Cerebellar cortex (tissue), 1 donor: ENCODE results near the gene XRCC6.
"Not testable (repeated sequence)": the region's sequence is repeated elsewhere in the genome, so short reads cannot be mapped to it uniquely, and the experiment has no call there.

Experiments used
- DNase-seq: peaks from one replicate; pipeline ENCODE4 v3.0.0-alpha.2; 2015; ENCODE audit warnings: low spot score

Gene XRCC6

DNA sequence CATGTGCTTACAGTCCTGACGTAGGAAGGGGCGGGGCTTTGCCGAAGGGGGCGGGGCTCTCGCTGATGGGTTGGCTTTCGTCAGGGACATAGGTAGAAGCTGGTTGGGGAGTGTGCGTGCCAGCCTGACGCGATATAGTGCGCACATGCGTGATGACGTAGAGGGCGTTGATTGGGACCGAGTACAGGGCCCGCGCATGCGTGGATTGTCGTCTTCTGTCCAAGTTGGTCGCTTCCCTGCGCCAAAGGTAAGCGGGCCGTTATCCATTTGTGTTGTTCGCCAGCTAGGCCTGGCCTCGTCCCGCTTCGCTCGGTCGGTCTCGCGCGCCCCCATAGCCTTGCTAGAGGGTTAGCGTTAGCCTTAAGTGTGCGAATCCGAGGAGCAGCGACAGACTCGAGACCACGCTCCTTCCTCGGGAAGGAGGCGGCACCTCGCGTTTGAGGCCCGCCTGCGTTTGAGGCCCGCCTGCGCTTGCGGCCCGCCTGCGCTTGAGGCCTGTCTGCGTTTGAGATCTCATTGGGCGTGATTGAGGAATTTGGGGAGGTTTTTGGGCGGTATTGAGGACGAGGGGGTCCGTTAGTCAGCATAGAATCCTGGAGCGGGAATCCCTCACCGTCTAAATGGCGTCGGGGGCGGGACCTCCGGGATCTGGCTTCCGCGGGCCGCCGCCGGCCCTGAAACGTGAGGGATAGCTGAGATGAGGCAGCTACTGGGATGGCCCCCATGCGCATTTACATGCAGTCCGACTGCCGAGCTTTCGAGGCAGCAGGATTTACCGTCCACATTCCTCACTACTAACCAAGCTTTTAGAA is at the start of gene XRCC6:
Gene XRCC6 (plus strand): TSS at position 197 of the 812 bp plus-strand sequence. CDS start 710 bp downstream, outside the sequence.
- DNase-seq, result peak; percentile 100

DNA sequence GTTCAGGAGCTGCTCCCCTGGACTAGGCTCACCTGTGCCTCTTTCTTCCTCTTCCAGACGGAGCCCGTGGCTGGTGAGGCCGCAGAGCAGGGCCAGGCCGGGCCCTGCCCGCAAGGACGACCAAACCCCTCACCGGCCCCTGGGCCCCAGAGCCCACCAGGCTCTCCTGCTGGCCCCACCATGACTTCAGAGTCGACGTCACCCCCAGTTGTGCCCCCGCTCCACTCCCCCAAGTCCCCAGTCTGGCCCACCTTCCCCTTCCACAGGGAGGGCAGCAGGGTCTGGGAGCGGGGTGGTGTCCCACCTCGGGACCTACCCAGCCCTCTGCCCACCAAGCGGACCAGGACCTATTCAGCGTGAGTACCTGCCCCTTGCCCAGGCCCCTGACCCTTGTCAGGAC is 49.3 kb upstream of the XRCC6 start:
- no peak for DNase-seq

DNA sequence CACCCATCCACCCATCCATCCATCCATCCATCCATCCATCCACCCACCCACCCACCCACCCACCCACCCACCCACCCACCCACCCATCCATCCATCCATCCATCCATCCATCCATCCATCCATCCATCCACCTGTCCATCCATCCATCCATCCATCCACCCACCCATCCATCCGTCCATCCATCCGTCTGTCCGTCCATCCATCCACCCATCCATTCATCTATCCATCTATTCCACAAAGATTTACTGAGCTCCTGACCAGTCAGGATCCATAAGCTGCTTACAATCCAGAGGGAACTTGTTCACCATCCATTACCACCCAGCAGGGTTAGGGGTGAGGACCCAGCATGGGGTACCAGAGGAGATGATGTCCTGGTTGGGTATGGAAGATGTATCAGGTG is 48.8 kb upstream of the XRCC6 start:
- DNase-seq, result not testable (repeated sequence)

DNA sequence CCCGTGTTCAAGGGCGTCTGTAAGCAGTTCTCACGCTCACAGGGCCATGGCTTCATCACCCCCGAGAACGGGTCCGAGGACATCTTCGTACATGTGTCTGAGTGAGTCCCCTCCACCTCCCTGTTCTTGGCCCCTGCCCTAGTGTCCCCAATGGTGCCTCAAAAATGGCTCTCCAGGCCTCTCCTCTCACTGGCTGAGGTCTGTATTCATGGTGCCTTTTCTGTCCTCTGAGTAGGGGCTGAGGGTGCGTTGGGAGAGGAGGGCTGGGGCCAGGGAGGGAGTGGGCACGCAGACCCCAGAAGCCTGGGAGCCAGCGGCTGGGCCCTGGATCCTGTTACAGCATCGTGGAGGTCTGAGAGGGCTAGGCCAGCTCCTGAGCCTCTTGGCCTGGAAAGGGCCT is 47.4 kb upstream of the XRCC6 start:
- DNase-seq, result no peak

DNA sequence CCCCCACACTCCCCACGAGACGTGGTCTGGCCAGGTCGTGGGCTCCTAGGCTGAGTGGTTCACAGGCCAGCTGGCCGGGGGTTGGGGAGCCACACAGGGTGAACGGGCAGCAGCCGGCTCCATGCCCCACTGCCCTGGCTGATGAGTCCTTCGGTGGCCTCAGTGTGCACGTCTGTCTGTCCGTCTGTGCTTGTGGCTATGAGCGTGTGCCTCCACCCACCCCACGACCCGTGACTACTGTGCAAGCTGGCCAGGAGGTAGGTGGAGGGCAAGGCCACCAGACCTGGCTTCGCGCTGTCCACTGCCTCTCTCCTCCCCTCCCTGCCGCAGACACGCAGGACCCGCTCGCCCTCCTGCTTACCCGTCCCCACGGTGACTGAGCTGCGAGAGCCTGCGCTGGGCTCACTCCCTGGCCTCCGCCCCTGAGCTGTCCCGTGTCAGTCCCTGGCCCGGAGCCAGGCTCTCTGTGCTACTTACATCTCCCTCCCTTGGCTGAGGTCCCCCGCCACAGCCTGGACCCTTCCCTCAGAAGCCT is 46.2 kb upstream of the XRCC6 start:
- no peak for DNase-seq

DNA sequence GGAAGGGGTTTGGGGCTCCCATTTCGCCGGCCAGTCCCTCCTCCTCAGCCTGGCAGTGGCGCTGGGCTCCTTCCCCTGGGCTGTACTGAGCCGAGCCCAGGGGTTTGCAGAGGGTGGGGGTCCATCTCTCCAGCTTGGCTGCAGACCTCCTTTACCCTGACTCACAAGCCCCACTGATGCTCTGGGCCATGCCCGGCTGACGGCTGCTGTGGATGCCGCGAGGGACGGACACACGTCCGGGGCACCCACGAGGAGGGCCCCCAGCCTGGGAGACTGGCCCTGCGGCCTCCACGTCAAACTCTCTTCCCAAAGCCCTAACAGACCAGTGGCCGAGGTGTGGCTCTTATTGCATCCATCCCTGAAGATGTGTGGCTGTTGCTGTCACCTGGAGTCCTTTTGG is 45.6 kb upstream of the XRCC6 start:
- DNase-seq, result no peak

DNA sequence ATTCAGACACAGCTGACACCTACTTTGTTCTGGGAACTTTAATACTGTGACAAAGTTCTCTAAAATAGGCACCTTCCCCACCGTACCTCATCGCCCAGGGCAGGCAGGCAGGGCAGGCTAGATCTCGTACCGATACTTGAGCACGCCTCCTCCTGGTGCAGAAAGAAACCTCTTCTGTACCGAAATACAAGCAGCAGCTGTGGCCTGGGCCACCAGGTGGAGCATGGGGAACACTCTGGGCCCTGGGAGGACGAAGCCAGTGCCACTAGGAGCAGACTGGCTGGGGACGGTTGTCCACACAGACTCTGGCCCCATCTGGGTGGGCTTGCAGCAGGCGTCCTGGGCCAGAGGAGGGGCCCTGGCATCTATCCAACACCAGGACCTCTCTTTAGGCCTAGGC is 44.2 kb upstream of the XRCC6 start:
- peak; percentile 84 for DNase-seq

DNA sequence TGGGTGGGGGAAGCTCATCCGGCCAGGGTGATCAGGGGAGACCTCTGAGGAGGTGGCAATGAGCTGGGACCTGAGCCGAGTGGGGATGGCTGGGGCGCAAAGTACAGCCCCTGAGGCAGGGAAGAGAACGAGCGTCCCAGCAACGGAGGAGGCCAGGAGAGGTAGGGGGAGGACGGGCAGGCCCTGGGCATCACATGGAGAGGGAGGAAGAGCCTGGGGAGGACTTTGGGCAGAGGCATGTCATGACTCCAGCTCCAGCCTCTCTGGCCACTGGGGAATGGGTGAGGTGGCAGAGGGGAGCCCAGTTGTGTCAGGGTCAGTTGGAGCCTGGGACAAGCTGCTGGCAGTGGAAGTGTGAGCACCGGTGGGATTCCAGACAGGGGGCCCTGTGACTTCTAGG is 43.0 kb upstream of the XRCC6 start:
- DNase-seq, result no peak

DNA sequence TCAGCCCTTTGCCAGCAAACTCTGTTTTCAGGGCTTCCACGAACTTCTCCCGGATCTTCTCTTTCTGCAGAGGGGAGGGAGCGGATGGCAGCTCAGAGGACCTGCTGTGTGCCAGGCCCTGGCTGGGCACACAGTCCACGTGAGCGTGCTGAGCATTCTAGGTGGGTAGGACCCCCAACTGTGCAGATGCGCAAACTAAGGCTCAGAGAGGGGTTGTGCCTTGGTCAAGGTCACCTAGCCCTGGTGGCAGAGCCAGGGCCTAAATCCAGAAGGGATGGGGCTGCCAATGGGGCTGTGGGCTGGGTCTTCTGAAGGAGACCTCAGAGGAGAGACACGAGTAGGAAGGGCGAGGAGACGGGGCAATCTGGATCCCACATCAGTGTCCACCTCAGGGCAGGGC is 42.3 kb upstream of the XRCC6 start:
- DNase-seq, result no peak

DNA sequence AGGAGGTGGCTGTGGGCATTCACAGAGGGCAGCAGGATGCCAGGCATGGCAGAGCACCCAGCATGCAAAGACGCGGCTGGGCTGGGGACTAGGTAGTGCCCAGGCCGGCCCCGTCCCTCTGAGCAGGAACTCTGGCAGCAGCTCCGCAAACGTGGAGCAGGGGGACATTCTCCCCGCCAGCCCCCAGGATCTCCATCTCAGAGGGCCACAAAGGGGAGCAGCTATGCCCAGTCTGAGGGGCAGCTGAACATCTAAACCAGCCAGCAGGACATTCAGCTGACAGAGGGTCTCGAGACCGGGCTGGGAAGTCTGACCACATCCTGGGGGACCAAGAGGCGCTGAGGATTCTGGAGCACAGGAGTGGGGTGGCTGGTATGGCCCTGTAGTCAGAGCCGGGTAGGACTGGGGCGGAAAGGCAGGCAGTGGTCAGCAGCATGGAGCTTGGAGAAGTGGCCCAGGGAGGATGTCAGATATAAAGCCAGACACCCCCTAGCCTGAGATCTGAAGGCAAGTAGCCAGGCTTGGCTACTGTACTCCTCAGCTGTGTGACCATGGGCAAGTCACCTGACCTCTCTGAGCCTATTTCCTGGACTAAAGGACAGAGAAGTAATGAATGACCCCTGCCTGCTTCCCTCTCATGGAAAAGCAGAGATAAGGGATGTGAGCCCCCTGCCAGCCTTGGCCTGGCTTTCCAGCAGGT is 41.6 kb upstream of the XRCC6 start:
- DNase-seq, result no peak

DNA sequence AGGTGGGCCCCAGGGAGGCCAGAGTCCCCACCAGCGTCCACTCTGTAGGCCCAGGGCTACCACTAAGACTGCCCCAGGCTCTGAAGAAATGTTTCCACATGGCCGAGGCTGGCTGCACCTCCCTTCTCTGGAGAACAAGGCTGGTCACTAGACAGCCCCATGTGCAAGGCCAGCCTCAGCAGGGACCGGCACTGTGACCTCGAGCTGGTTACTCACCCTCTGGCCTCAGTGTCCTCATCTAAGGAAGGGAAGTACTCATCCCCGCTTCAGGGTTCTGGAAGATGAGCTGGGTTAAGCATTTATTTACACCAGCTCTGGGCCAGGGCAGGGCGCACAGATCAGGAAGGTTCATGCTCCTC is 41.1 kb upstream of the XRCC6 start:
- DNase-seq, result no peak

DNA sequence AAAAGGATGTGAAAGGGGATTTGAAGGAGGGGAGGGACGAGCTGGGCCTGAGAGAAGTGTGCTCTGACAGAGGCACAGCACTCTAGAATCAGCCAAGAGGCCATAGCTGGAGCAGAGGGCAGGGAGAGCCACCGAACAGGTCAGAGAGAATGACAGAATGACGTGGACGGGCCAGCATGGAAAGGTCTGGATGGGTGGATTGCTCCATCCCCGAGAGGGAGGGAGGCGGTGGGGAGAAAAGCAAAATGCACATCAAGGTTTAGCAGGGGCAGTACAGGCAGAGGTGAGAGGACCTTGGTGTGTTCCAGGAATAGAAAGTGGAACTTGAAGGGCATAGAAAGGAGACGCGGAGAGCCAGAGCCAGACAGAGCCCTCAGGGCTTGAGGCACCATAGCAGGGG is 38.4 kb upstream of the XRCC6 start:
- no peak for DNase-seq

DNA sequence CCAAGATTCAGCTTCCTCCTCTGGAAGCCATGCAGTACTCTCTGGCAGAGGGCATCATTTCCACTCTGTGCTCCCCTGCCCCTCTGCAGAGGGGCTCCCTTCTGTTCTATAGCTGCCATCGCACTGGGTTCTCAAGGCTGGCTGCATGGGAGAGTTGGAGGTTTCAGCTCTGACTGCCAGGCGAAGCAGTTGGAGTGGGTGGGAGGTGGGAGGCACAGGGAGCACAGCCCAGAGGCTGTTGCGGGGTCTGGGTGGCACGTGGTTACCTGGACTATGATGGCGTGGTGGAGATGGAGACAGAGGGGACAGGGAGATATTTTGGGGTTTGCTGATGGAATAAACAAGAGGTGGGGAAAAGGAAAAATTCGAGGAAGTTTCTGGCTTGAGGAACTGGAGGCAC is 36.2 kb upstream of the XRCC6 start:
- no peak for DNase-seq

DNA sequence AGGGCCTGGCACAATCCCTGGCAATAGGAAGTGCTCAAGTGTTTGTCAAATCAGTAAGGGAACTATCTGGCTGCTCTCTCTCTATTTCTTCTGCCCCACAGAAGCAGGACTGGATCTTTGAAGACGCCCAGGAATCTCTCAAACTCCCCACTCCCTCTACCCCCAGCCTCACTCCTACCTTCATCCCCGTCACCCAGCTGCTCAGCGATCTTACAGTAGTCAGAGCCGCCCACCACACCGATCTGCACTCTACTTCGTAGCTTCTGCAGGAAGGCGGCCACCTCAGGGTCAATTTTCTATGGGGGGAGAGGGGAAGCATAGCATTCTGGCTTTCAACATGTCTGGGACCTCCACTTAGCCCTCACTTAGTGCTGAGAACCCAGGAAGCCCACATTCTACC is 35.2 kb upstream of the XRCC6 start:
- DNase-seq, result no peak

DNA sequence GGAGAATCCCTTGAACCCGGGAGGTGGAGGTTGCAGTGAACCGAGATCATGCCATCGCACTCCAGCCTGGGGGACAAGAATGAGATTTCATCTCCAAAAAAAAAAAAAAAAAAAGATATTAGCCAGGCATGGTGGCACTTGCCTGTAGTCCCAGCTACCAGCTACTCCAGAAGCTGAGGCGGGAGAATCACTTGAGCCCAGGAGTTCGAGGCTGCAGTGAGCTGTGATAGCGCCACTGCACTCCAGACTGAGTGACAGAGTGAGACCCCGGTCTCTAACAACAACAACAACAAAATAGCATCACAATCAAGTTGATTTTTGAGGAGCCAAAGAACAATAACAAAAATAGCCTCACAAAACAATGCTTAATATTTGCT is 33.8 kb upstream of the XRCC6 start:
- no peak for DNase-seq

DNA sequence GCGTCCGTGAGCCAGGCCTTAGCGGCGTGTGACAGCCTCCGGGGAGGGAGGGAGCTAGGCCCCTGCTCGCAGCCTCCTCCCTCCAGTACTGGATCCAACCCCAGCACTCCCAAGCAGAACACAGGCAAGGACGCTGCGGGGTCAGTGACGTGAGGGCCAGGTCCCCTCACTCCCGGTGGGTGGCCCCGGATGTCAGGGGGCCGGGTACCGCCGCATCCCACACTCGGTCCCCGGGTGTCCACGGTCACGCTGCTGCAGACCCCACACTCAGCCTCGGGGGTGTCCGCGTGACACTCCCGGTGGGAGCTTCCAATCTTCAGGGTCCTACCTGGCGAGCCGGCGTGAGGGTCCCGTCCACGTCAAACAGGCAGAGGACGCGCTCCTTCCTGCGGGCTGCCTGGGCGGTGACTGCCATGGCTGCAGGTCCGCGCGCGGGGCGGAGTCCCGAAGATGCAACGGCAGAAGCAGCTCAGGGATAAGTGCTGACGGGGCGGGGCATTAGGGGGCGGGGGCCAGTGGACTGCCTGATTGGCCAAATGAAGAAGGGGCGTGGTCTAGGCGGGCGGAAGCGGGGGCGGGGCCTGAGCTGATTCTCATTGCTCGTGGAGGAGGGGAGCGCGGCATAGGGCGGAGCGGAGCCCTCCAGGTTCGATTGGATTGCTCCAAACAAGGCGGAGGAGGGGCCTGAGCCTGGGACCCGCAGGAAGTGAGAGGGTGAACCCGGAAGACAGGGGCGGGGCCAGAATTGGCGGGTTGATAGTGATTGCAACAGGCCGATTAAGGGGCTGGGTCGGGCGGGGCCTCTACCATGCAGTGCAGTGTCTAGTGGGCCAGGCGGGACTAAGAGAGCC is 31.5 kb upstream of the XRCC6 start, which contains the start of gene PMM1:
Gene PMM1 (minus strand): TSS at position 450 of the 851 bp plus-strand sequence. CDS start 35 bp downstream, at position 415.
- peak; percentile 100 for DNase-seq

DNA sequence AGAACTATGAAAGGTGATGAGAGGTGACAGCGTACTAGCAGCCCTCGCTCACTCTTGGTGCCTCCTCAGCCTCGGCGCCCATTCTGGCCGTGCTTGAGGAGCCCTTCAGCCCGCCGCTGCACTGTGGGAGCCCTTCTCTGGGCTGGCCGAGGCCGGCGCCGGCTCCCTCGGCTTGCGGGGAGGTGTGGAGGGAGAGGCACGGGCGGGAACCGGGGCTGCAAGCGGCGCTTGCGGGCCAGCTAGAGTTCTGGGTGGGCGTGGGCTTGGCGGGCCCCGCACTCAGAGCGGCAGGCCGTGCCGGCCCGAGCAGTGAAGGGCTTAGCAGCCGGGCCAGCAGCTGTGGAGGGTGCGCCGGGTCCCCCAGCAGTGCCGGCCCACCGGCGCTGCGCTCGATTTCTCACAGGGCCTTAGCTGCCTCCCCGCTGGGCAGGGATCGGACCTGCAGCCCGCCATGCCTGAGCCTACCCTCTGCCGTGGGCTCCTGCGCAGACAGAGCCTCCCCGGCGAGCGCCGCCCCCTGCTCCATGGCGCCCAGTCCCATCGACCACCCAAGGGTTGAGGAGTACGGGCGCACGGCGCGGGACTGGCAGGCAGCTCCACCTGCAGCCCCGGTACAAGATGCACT is 27.6 kb upstream of the XRCC6 start:
- not testable (repeated sequence) for DNase-seq

DNA sequence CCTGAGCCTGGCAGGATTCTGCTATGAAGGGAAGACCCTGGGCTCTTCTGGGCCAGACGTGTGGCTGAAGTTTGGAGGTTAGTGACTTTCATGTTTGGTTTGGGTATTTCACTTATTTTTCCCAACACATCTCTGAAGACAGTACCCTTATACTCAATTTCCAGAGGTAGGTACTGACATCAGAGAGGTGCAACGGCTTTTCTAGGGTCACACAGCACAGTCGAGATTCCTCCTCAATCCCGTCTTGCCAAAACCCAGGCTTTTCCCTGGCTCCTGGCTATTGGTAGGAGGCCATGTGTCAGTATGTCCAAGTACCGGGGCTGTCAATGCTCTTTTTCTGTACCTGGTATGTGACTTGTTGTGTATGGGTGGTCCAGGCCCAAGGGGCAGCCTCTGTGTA is 25.4 kb upstream of the XRCC6 start:
- DNase-seq, result no peak

DNA sequence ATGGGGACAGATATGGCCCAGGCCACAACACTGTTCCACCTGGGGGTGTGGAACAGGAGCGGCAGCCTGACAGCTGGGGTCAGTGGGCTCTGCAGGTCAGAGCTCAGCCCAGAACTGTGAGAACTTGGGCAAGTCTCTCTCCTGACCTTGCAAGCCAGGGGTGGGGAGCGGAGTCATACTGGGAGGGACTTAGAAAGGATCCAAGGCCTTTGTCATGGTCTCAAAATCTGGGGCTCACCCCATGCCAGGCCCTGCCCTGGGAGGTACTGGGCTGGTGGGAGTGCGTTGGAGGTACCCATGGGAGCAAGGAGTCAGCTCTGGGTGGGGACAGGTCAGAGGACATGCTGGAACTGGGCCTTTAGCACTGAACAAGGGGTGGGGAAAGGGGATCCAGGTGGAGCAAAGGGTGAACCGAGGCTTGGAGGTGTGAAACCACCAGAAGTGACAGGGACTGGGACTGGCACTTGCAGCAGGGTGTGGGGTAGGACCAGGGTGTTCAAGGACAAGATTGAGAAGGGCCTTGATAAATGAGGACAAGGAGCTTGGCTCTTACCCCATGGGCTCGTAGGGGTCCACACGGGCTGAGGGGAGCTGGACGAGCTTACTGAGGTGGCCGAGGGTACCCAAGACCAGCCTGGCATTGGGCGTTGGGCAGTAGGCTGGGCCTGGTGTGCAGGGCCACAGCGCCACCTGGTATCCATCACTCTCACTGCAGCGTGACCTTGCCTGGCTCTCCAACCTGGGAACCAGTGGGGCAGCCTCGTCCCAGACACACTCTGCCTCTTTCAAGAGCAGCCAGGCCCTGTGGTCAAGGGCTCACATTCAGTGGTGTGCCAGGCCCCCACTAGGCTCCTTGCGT is 24.1 kb upstream of the XRCC6 start:
- peak; percentile 74 for DNase-seq

DNA sequence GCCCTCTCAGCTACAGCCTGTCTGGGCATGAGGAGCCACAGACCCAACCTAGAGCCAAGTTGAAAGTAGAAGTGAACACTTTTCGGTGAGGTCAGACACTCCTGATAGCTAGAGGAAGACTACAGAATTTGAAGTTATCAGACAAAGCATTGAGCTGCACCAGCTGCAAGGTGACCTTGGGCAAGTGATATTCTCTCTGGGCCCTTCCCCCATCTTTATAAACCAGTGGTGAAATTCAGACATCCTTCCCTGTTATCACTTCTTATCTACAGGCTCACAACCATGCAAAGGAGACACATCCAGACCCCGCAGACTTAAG is 23.5 kb upstream of the XRCC6 start:
- no peak for DNase-seq

DNA sequence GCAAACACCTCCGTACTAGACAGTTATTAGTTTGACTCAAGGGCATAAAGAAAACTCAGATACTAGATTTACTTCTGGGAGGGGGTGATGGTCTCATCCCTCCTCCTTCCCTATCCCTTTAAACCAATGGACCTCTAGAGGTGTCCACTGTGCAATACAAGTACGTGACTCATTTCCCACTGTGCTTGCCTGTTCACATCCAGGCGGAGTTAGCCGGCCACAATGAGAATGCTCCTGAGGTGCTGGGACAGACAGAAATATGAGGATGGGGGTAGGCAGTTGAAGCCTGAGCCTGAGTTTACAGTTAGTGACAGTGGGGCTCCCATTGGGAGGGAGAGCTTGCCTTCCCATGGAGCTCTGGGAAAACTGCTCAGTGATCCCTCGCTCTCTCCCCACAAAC is 23.0 kb upstream of the XRCC6 start:
- no peak for DNase-seq
